DOHH2 (cell line): ENCODE results near the gene KRT76.

Experiments used
- H3F3A ChIP-seq: fragments of 200-600 bp; sonication (generic), shearing (Covaris generic); 2 replicates; pipeline ENCODE4 v1.6.0; 2016; ENCODE audit warnings: antibody characterized with exemption, mild to moderate bottlenecking; ENCODE audit not compliant: control insufficient read depth, insufficient read depth
- H3K27ac ChIP-seq: fragments of 200-600 bp; sonication (generic); 2 replicates; pipeline ENCODE4 v1.5.1; 2014; ENCODE audit warnings: low read depth, mild to moderate bottlenecking, low read length, moderate library complexity
- H3K27me3 ChIP-seq: fragments of 200-600 bp; sonication (generic); 2 replicates; pipeline ENCODE4 v1.6.1; 2014; ENCODE audit warnings: mild to moderate bottlenecking, low read length, mixed read lengths; ENCODE audit not compliant: control insufficient read depth
- H3K36me3 ChIP-seq: fragments of 200-600 bp; sonication (generic); 2 replicates; pipeline ENCODE4 v1.6.1; 2014; ENCODE audit warnings: mild to moderate bottlenecking, low read length, moderate library complexity, mixed read lengths; ENCODE audit not compliant: control insufficient read depth
- H3K4me1 ChIP-seq: fragments of 200-600 bp; sonication (generic); 2 replicates; pipeline ENCODE4 v1.6.1; 2014; ENCODE audit warnings: mild to moderate bottlenecking, low read length, mixed read lengths; ENCODE audit not compliant: control insufficient read depth
- H3K4me2 ChIP-seq: fragments of 200-600 bp; sonication (generic); 2 replicates; pipeline ENCODE4 v1.6.0; 2014; ENCODE audit warnings: mild to moderate bottlenecking, low read length, moderate library complexity
- H3K4me3 ChIP-seq: fragments of 200-600 bp; sonication (generic); 2 replicates; pipeline ENCODE4 v1.5.1; 2014; ENCODE audit warnings: mild to moderate bottlenecking, low read length, mixed read lengths
- H3K79me2 ChIP-seq: fragments of 200-600 bp; sonication (generic); 2 replicates; pipeline ENCODE4 v1.6.1; 2014; ENCODE audit warnings: mild to moderate bottlenecking, low read length, mixed read lengths; ENCODE audit not compliant: control insufficient read depth
- H3K9me2 ChIP-seq: fragments of 200-600 bp; sonication (generic); replicated peaks from 2 replicates; pipeline ENCODE4 v1.6.1; 2014; ENCODE audit warnings: mild to moderate bottlenecking, low read length, mixed read lengths; ENCODE audit not compliant: control insufficient read depth
- H3K9me3 ChIP-seq: fragments of 200-600 bp; sonication (generic); 2 replicates; pipeline ENCODE4 v1.6.1; 2014; ENCODE audit warnings: antibody characterized with exemption, low read length, mixed read lengths; ENCODE audit not compliant: control insufficient read depth, insufficient read depth
- H4K20me1 ChIP-seq: fragments of 200-600 bp; sonication (generic); 2 replicates; pipeline ENCODE4 v1.6.0; 2014; ENCODE audit warnings: low read depth, mild to moderate bottlenecking, antibody characterized with exemption, low read length, moderate library complexity; ENCODE audit not compliant: control insufficient read depth, insufficient read depth
- CTCF ChIP-seq: fragments of 200-600 bp; sonication (generic); IDR thresholded peaks from one replicate; pipeline ENCODE4 v1.5.1; 2014; ENCODE audit warnings: antibody characterized with exemption, mild to moderate bottlenecking, low read depth, low read length; ENCODE audit not compliant: poor library complexity, severe bottlenecking
- EZH2phosphoT487 ChIP-seq: fragments of 200-600 bp; sonication (generic); IDR thresholded peaks from 2 replicates; pipeline ENCODE4 v1.6.1; 2017; ENCODE audit warnings: borderline replicate concordance, mild to moderate bottlenecking, antibody characterized with exemption, low read length, moderate library complexity, mixed read lengths

The KRT76 gene

DNA sequence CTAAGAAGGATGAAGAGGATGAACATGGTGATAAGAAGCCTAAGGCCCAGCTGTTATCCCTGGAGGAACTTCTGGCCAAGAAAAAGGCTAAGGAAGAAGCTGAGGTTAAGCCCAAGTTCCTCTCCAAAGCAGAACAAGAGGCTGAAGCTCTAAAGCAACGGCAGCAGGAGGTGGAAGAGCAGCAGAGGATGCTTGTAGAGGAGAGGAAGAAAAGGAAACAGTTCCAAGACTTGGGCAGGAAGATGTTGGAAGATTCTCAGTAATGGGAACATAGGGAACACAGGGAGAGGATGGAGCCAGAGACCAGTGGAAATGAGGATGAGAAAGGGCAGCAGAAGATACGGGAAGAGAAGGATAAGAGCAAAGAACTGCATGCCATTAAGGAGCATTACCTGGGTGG, 46.4 kb downstream of the KRT76 start:
- H3K4me2 ChIP-seq, result no peak overlapping the region

GRCh38 chr12:52730383-52730782, 46.8 kb downstream of the KRT76 start:
- Histone ChIP-seq H3K9me2 (no peaks in the 10 kb centered on the region), H3K36me3 (no peaks in the 10 kb centered on the region), H3K4me2 (no peak overlapping the region), H4K20me1 (no peaks in the 10 kb centered on the region), H3K4me3 (no peak overlapping the region), H3K27ac (no peak overlapping the region), H3F3A (no peaks in the 10 kb centered on the region), H3K27me3 (peaks cover 12% of the 10 kb centered on the region), H3K9me3 (no peaks in the 10 kb centered on the region), H3K4me1 (no peaks in the 10 kb centered on the region), H3K79me2 (no peaks in the 10 kb centered on the region)
- TF ChIP-seq EZH2phosphoT487 (no peak), CTCF (no peak)

More for the DNA sequence above, 46.4 kb downstream of the KRT76 start:
- Histone ChIP-seq H3K4me1 (no peaks in the 10 kb centered on the region), H3K4me3 (no peak overlapping the region), H3K9me3 (no peaks in the 10 kb centered on the region), H3K27ac (no peak overlapping the region), H3K79me2 (no peaks in the 10 kb centered on the region), H3K27me3 (peaks cover 12% of the 10 kb centered on the region), H3K36me3 (no peaks in the 10 kb centered on the region), H4K20me1 (no peaks in the 10 kb centered on the region), H3F3A (no peaks in the 10 kb centered on the region), H3K9me2 (no peaks in the 10 kb centered on the region)
- TF ChIP-seq CTCF (no peak), EZH2phosphoT487 (no peak)

GRCh38 chr12:52729147-52729546, 48.0 kb downstream of the KRT76 start:
- TF ChIP-seq CTCF (no peak), EZH2phosphoT487 (no peak)
- H3K79me2 ChIP-seq, result no peaks in the 10 kb centered on the region
- no peaks in the 10 kb centered on the region for H3K4me1 ChIP-seq
- no peaks in the 10 kb centered on the region for H4K20me1 ChIP-seq
- H3K36me3 ChIP-seq, result no peaks in the 10 kb centered on the region
- H3K9me3 ChIP-seq, result no peaks in the 10 kb centered on the region
- H3F3A ChIP-seq, result no peaks in the 10 kb centered on the region
- no peak overlapping the region for H3K4me3 ChIP-seq
- H3K4me2 ChIP-seq, result no peak overlapping the region
- peaks cover 12% of the 10 kb centered on the region for H3K27me3 ChIP-seq
- no peaks in the 10 kb centered on the region for H3K9me2 ChIP-seq
- H3K27ac ChIP-seq, result no peak overlapping the region

DNA sequence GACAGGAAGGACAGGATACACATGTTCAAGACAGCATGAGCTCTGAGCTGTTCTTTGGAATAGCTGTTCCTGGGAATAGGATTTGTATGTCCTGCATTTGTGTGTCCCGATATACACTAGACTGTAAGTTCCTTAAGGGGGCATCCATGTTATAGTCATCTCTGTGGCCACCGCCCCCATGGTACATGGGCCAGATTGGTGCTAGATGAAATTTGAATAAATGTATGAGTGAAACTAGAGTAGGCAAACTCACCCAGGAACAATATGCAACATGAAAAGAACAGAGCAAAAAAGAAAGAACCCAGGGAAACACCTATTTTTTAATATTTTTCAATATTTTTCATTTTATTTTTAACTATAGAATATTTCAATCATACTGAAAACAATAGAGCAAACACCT, 48.8 kb downstream of the KRT76 start:
- no peak overlapping the region for H3K4me2 ChIP-seq
- H3K79me2 ChIP-seq, result no peaks in the 10 kb centered on the region
- no peaks in the 10 kb centered on the region for H3F3A ChIP-seq
- H3K27me3 ChIP-seq, result peaks cover 12% of the 10 kb centered on the region
- no peaks in the 10 kb centered on the region for H3K9me3 ChIP-seq
- no peaks in the 10 kb centered on the region for H3K9me2 ChIP-seq
- TF ChIP-seq CTCF (no peak), EZH2phosphoT487 (no peak)
- no peak overlapping the region for H3K4me3 ChIP-seq
- no peaks in the 10 kb centered on the region for H3K36me3 ChIP-seq
- no peak overlapping the region for H3K27ac ChIP-seq
- no peaks in the 10 kb centered on the region for H3K4me1 ChIP-seq
- no peaks in the 10 kb centered on the region for H4K20me1 ChIP-seq
